Endothelial cell of umbilical vein (primary cell): ENCODE results near the gene LDHAL6B. TPM values are rescaled to one million over a fixed set of nuclear protein-coding genes. Genes with fewer than 3 reads are reported as not detected.
A peak's percentile ranks its signal among the peaks of the same experiment; 100 is the strongest.

Experiments
- BruUV-seq: library from RNA; stranded (reverse); fragments of 400-500 nt; replicated peaks from 2 replicates; lab custom pipeline; 2021; lab: Mats Ljungman, UMichigan
- CTCF ChIA-PET: fragments of 300-600, 350-600 bp; sonication (Branson Sonifier 250); formaldehyde crosslinking; loops from one replicate; lab custom pipeline; 2021; ENCODE audit warnings: antibody characterized with exemption, inconsistent platforms; lab: Charles Lee
- POLR2A ChIA-PET: fragments of 300-600, 350-600 bp; sonication (Branson Sonifier 250); formaldehyde crosslinking; loops from one replicate; lab custom pipeline; 2021; ENCODE audit warnings: antibody characterized with exemption, inconsistent platforms; lab: Charles Lee
- DNase-seq: peaks from one replicate; pipeline ENCODE4 v3.0.0-alpha.2; 2011; ENCODE audit warnings: low read depth, low spot score
- FAIRE-seq: peaks from 2 replicates; lab custom pipeline; 2011; peaks lifted over from hg19 to GRCh38; lab: Jason Lieb, UNC
- H2AFZ ChIP-seq: 2 replicates; pipeline ENCODE4 v1.6.0; 2012; ENCODE audit warnings: low read depth, low read length, control low read depth, inconsistent platforms
- H3K27ac ChIP-seq: 2 replicates; pipeline ENCODE4 v1.5.1; 2011; ENCODE audit warnings: low read depth, mild to moderate bottlenecking, control low read depth, low read length, moderate library complexity; ENCODE audit not compliant: insufficient read depth
- H3K27me3 ChIP-seq, 2 experiments: 2 replicates each; pipeline versions ENCODE4 v1.6.0 to v1.6.1; 2011; ENCODE audit warnings: low read length in 2 of 2, mixed read lengths in 1 of 2; ENCODE audit not compliant: control insufficient read depth in 2 of 2, insufficient read depth in 2 of 2
- H3K36me3 ChIP-seq, 2 experiments: 2 replicates in 1 of 2; 3 replicates in 1 of 2; pipeline ENCODE4 v1.5.1; 2011; ENCODE audit warnings: low read length in 2 of 2, mild to moderate bottlenecking in 1 of 2, moderate library complexity in 1 of 2; ENCODE audit not compliant: control insufficient read depth in 2 of 2, insufficient read depth in 2 of 2; ENCODE audit errors: extremely low read depth in 1 of 2
- H3K4me1 ChIP-seq: 3 replicates; pipeline ENCODE4 v1.5.1; 2011; ENCODE audit warnings: mild to moderate bottlenecking, low read length; ENCODE audit not compliant: control insufficient read depth, insufficient read depth; ENCODE audit errors: extremely low read depth
- H3K4me2 ChIP-seq: 2 replicates; pipeline ENCODE4 v1.6.1; 2011; ENCODE audit warnings: low read length, control low read depth, mixed read lengths; ENCODE audit not compliant: insufficient read depth
- H3K4me3 ChIP-seq, 3 experiments: fragments of 200-600 bp in 1 of 3; sonication (generic), shearing (Covaris generic) in 1 of 3; replicated peaks in 1 of 3; 2 replicates each; pipeline ENCODE4 v1.5.1; 2011 to 2016; ENCODE audit warnings: control low read depth in 3 of 3, low read length in 3 of 3, mild to moderate bottlenecking in 2 of 3, inconsistent platforms in 1 of 3, low read depth in 1 of 3, moderate library complexity in 1 of 3; ENCODE audit not compliant: insufficient read depth in 1 of 3
- H3K79me2 ChIP-seq: 2 replicates; pipeline ENCODE4 v1.6.0; 2012; ENCODE audit warnings: low read length, inconsistent platforms; ENCODE audit not compliant: control insufficient read depth, insufficient read depth
- H3K9ac ChIP-seq: replicated peaks from 2 replicates; pipeline ENCODE3; 2011; ENCODE audit warnings: low read length, control low read depth; ENCODE audit not compliant: insufficient read depth; ENCODE audit errors: extremely low read depth
- H3K9me1 ChIP-seq: replicated peaks from 3 replicates; pipeline ENCODE4 v1.6.0; 2011; ENCODE audit warnings: mild to moderate bottlenecking, low read length; ENCODE audit not compliant: control insufficient read depth, insufficient read depth; ENCODE audit errors: extremely low read depth
- H3K9me3 ChIP-seq: replicated peaks from 2 replicates; pipeline ENCODE4 v1.5.1; 2012; ENCODE audit warnings: low read length, inconsistent platforms; ENCODE audit not compliant: control insufficient read depth, insufficient read depth
- H4K20me1 ChIP-seq: replicated peaks from 2 replicates; pipeline ENCODE3; 2011; ENCODE audit warnings: mild to moderate bottlenecking, low read length; ENCODE audit not compliant: control insufficient read depth, insufficient read depth; ENCODE audit errors: extremely low read depth
- EZH2 ChIP-seq: IDR thresholded peaks from 2 replicates; pipeline ENCODE4 v1.6.1; 2012; ENCODE audit warnings: borderline replicate concordance, low read depth, mild to moderate bottlenecking, moderate library complexity, low read length, inconsistent platforms; ENCODE audit not compliant: severe bottlenecking
- FOS ChIP-seq: IDR thresholded peaks from 2 replicates; pipeline ENCODE4 v1.6.1; 2011; ENCODE audit warnings: mild to moderate bottlenecking, low read length, moderate library complexity, borderline replicate concordance; ENCODE audit not compliant: insufficient read depth
- GATA2 ChIP-seq: IDR thresholded peaks from 2 replicates; pipeline ENCODE4 v1.7.0; 2011; ENCODE audit warnings: low read depth, mild to moderate bottlenecking, moderate library complexity, mixed read lengths, low read length; ENCODE audit not compliant: insufficient read length, insufficient read depth
- JUN ChIP-seq: IDR thresholded peaks from 2 replicates; pipeline ENCODE4 v1.6.1; 2011; ENCODE audit warnings: borderline replicate concordance, low read depth; ENCODE audit not compliant: insufficient read length, insufficient read depth
- MYC ChIP-seq: IDR thresholded peaks from one replicate; pipeline ENCODE4 v1.6.1; 2011; ENCODE audit warnings: mild to moderate bottlenecking, low read depth, low read length
- POLR2A ChIP-seq: IDR thresholded peaks from 2 replicates; pipeline ENCODE4 v1.6.1; 2012; ENCODE audit warnings: low read depth, mild to moderate bottlenecking, control low read depth, low read length
- POLR2AphosphoS5 ChIP-seq: IDR thresholded peaks from 2 replicates; pipeline ENCODE4 v1.6.1; 2012; ENCODE audit warnings: low read depth, mild to moderate bottlenecking, control low read depth, low read length, moderate library complexity; ENCODE audit not compliant: insufficient read depth
- dilution Hi-C: fragments of 300-500 bp; cut with MboI; formaldehyde crosslinking; loops from one replicate; pipeline ENCODE4 v1.15.0; 2019; ENCODE audit warnings: low sequenced_read_pairs; ENCODE audit not compliant: extremely low pct_ligation_motif_present
- intact Hi-C: fragments of 100-400 bp; cut with micrococcal nuclease; formaldehyde crosslinking; loops from one replicate; pipeline ENCODE4 v1.10.0; 2022
- polyA plus RNA-seq, 4 experiments: library from polyadenylated mRNA; depleted of rRNA in 3 of 4; stranded (reverse) in 3 of 4; unstranded in 1 of 4; fragments of >200 nt; gene quantifications; 2 replicates each; pipeline versions ENCODE4 v1.2.1 to v1.2.3, GENCODE V29; 2011 to 2012; ENCODE audit warnings: missing spikeins in 1 of 4
- total RNA-seq: library from RNA; stranded (reverse); gene quantifications from 2 replicates; pipeline ENCODE4 v1.2.3, GENCODE V29; 2021
- TF ChIP-seq, protein P1 (sequence below): IDR thresholded peaks from 2 replicates; pipeline ENCODE4 v1.6.1; 2011; ENCODE audit not compliant: insufficient read depth, insufficient read length
- TF ChIP-seq, protein P2 (sequence below), 2 donors: IDR thresholded peaks; 1 replicate in 1 of 2; 2 replicates in 1 of 2; pipeline ENCODE4 v1.5.1; 2011; ENCODE audit warnings: low read length in 2 of 2, mild to moderate bottlenecking in 2 of 2, moderate library complexity in 2 of 2, control low read depth in 1 of 2, inconsistent platforms in 1 of 2, low read depth in 1 of 2; ENCODE audit not compliant: insufficient read depth in 1 of 2; ENCODE audit errors: extremely low read depth in 1 of 2

LDHAL6B gene
- total and polyA plus RNA-seq, 2 donors (not counting 3 experiments of a cell fraction or from before 2014, with no cell fraction given), result not detected

DNA sequence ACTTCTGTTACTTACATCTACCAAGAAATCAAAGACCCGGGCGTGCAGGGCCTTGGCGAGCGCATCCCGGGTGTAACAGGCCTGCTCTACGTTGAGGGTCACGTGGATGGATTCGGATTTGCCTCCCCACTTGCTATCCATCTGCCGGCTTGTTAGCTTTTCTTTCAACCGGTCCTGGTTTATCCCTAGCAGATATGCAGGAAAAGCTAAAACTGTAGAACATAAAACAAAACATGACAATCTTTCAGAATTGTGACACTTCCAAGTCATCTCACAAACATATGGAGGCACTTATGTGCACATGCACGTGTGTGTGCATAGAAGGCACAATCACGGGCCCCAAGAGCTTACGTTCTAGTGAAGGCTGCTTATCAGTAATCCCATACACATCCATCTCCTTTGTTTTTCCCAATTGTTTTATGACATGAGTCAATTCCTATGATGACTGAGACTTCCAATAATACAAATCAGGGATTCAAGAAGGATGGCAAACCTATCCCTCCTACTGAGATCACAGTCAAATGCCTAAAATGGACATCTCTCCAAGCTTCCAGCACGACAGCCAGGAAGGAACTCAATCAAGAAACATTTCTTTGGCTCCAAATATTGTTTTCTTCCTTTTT lies 11.3 kb downstream of the LDHAL6B start:
- peaks cover 7 to 12% of the 10 kb centered on the region in 2 experiments for H3K36me3 ChIP-seq

More for the DNA sequence above, 11.3 kb downstream of the LDHAL6B start:
- Histone ChIP-seq H3K9me3 (no peaks in the 10 kb centered on the region), H2AFZ (no peak overlapping the region), H3K79me2 (no peaks in the 10 kb centered on the region), H3K4me3 (no peak overlapping the region), H3K27ac (peak overlapping the region; percentile 64), H3K9ac (peak overlapping the region; percentile 6), H4K20me1 (no peaks in the 10 kb centered on the region), H3K27me3 (no peaks in the 10 kb centered on the region), H3K4me2 (no peak overlapping the region), H3K9me1 (no peaks in the 10 kb centered on the region), H3K4me1 (peaks cover 50% of the 10 kb centered on the region)
- intact Hi-C loops (loop anchor here (1.0 to 2.0 kb wide), 2 partner anchors 15 to 19 kb away; no protein-coding TSS in a partner anchor), dilution Hi-C loops (no loop called here)
- TF ChIP-seq MYC (no peak), FOS (peak; percentile 62), GATA2 (peak; percentile 89), POLR2A (no peak), EZH2 (no peak), JUN (peak; percentile 81), POLR2AphosphoS5 (peak; percentile 44)
- TF ChIP-seq, protein P1, sequence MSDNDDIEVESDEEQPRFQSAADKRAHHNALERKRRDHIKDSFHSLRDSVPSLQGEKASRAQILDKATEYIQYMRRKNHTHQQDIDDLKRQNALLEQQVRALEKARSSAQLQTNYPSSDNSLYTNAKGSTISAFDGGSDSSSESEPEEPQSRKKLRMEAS, result peak; percentile 72
- TF ChIP-seq, protein P2, sequence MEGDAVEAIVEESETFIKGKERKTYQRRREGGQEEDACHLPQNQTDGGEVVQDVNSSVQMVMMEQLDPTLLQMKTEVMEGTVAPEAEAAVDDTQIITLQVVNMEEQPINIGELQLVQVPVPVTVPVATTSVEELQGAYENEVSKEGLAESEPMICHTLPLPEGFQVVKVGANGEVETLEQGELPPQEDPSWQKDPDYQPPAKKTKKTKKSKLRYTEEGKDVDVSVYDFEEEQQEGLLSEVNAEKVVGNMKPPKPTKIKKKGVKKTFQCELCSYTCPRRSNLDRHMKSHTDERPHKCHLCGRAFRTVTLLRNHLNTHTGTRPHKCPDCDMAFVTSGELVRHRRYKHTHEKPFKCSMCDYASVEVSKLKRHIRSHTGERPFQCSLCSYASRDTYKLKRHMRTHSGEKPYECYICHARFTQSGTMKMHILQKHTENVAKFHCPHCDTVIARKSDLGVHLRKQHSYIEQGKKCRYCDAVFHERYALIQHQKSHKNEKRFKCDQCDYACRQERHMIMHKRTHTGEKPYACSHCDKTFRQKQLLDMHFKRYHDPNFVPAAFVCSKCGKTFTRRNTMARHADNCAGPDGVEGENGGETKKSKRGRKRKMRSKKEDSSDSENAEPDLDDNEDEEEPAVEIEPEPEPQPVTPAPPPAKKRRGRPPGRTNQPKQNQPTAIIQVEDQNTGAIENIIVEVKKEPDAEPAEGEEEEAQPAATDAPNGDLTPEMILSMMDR (IDR thresholded peaks at IDR 0.05; ENCODE audit: extremely low read depth in 1 of 2, insufficient read depth in 1 of 2, low read depth in 1 of 2, low read length in 2 of 2), result no peak
- CTCF ChIA-PET, result interaction anchor here (0.9 to 2.4 kb wide), 7 partner anchors 13 to 275 kb away, joined by 3 to 8 read pairs (median 4); no protein-coding TSS in a partner anchor
- POLR2A ChIA-PET, result interaction anchor here (1.1 kb wide), 1 partner anchor 155 kb away, joined by 3 read pairs; the partner anchor contains the start of gene MYO1E
- BruUV-seq, result TSS peak; percentile 49
- FAIRE-seq, result peak; percentile 88
- peak; percentile 89 for DNase-seq
